PC-3 (cell line): ENCODE measurements around the gene RNF208.

Experiments used
- EZH2 ChIP-seq: fragments of 300-600 bp; sonication (generic); IDR thresholded peaks from one replicate; pipeline ENCODE4 v1.6.1; 2017; ENCODE audit warnings: antibody characterized with exemption, mild to moderate bottlenecking, low read length; ENCODE audit not compliant: unreplicated experiment
- TF ChIP-seq, protein P1 (sequence below): fragments of 300-600 bp; sonication (generic); conservative IDR thresholded peaks from 2 replicates; pipeline ENCODE4 v1.5.1; 2017; ENCODE audit warnings: antibody characterized with exemption, low read depth, mild to moderate bottlenecking, low read length

DNA sequence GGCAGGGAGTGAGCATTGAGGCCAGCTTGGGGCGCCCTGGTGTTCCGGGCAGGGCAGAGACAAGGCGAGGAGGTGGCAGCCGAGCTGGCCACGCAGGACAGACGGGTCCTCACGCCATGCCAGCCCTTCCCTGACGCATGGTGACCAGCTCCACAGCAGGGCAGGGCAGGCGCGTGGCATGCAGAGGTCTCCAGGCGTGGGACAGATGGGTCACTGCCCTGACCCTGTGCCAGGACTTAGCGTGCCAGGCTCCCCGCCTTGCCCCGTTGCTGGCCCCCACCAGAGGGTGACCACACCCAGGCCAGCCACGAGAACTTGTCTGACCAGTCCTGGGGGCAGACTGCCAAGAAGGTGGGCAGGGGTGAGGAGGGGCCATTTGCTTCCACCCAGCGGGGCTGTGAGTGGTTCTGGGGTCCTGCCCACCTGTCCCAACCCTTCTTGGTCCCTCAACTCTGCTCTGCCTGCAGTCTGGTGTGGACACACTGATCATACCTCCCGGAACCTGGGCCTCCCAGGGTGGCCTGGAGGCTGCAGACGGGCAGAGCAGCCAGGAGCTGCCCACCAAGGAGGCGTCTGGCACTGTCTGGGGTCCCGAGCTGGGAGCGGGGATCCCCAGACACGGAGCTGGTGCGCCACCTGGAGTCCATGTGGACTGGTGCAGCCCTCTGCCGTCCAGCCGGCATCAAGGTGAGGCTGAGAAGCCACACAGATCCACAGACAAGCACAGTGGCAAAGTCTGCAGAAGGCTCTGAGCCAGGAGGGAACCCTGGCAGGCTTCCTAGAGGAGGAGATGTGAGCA is 5.2 kb upstream of the RNF208 start, which contains the start of gene RNF224:
- TF ChIP-seq, protein P1, sequence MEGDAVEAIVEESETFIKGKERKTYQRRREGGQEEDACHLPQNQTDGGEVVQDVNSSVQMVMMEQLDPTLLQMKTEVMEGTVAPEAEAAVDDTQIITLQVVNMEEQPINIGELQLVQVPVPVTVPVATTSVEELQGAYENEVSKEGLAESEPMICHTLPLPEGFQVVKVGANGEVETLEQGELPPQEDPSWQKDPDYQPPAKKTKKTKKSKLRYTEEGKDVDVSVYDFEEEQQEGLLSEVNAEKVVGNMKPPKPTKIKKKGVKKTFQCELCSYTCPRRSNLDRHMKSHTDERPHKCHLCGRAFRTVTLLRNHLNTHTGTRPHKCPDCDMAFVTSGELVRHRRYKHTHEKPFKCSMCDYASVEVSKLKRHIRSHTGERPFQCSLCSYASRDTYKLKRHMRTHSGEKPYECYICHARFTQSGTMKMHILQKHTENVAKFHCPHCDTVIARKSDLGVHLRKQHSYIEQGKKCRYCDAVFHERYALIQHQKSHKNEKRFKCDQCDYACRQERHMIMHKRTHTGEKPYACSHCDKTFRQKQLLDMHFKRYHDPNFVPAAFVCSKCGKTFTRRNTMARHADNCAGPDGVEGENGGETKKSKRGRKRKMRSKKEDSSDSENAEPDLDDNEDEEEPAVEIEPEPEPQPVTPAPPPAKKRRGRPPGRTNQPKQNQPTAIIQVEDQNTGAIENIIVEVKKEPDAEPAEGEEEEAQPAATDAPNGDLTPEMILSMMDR: peak; percentile 84
- TF ChIP-seq EZH2: no peak
